ENCODE measurements around the gene PSME2.

GRCh38 chr14:24121210-24121609, 25.2 kb downstream of the PSME2 start:
- TF ChIP-seq POLR2A (IDR thresholded peaks at IDR 0.05) (no peak), CTCF (IDR thresholded peaks at IDR 0.05) (no peak)
